HG03432 (cell line): ENCODE results near the gene BARX1.

Experiments
- ATAC-seq: cut with Tn5 transposase; IDR thresholded peaks from one replicate; pipeline ENCODE4 v1.9.1; 2021; ENCODE audit warnings: mild to moderate bottlenecking, moderate library complexity; ENCODE audit not compliant: unreplicated experiment

The BARX1 gene

DNA sequence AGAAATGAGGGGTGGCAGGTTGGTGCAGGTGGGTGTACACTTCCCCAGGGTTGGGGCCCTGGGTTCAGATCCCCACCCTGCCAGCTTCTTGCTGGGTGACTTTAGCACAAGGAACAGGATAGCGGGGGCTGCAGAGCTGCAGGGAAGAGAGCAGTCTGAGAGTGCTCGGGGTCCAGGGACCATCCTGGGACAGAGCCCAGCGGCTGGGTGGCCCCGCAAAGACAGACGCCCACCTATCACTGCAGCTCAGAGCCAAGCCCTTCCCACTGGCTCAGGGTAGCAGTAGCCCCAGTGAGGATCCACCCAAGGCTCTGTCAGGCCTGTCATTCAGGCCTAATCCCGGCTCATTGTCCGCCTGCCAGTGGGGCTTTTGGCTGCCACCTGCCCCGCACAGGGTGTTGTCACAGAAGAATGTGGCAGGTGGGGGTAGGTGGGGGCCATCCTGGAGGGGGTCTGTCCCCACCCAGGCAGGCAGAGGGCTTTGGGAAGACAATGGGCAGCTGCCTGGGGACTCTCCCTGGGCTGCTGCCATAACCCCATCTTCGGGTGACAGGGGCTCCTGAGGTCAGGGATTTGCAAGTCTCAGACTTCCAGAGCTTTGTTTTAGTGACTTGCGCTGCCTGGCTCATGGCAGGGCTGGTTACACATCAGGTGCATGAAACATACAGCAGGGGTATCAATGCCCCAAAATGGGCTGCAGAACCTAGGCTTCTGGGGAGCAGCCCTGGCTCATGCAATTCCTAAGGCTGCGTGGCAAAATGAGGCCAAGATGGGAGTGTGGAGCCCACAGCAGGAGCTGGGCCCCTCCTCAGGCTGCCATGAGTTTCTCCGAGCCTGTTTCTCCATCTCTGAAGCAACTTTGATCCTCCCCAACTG lies 52.1 kb downstream of the BARX1 start:
- ATAC-seq = no peak

DNA sequence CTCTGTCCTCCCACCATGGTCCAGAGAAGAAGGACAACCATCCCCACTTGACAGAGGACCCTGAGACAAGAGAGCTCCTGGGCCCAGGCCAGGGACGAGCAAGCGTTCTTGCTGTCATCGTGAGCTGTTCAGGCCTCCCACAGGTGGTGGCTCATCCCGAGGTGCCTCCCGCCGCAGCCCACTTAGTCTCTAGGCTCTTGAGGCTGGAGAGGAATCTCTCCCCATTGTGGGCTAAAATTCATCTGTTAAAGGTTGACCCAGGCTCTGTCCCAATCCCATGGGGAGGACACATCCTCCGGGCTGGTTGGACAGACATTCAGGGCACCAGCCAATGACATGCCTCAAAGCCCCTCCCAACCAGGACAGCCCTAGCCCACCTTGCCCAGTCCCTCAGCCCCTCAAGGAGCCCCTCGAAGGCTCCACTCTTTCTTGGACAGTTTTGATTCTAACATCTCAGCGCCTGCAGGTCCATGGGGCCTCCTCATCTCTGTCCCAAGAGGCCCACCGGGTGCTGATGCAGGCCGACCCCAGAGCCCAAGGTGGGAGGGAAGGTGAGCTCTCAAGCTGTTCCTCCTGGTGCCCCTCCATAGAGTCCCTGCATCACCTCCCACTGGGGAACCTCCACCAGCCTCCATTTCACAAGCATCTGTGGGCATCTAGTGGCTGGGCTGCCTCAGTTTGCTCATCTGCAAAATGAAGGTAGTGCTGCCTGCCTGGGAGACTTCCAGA lies 52.9 kb downstream of the BARX1 start:
- ATAC-seq = no peak
